ENCODE results near the gene THEM5.
"Not testable (repeated sequence)": the region's sequence is repeated elsewhere in the genome, so short reads cannot be mapped to it uniquely, and the experiment has no call there.

The THEM5 gene, protein sequence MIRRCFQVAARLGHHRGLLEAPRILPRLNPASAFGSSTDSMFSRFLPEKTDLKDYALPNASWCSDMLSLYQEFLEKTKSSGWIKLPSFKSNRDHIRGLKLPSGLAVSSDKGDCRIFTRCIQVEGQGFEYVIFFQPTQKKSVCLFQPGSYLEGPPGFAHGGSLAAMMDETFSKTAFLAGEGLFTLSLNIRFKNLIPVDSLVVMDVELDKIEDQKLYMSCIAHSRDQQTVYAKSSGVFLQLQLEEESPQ

DNA sequence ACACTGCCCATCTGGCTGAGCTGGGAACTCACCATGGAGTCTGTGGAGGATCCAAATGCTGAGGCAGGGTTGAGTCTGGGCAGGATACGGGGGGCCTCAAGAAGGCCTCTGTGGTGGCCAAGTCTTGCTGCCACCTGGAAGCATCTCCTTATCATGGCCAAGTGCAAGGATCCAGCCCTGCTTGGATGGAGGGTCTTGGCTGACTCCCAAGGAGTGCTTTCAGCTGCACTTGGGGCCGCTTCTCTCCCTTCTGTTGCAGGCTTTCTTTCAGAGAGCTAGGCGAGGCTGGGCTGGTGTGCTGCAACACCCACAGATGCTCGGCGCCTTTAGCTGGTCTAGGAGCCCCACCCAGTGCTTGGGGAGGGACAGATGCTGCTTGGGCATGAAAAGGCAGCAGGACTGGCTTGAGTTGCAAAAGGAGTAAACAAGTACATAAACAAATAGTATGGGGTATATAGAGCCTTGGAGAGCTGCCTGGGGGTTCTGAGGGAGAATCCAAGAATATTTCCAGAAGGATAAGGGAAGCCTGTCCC lies at the start of gene THEM5:
Gene THEM5, minus strand, starts transcription at position 302 of the 533 bp plus-strand sequence. Its CDS starts 147 bp downstream, at position 155.
- no peak for DNase-seq

- DNase-seq: no peak
Measured at GRCh38 chr1:151902858-151903257, 49.3 kb upstream of the THEM5 start.

DNA sequence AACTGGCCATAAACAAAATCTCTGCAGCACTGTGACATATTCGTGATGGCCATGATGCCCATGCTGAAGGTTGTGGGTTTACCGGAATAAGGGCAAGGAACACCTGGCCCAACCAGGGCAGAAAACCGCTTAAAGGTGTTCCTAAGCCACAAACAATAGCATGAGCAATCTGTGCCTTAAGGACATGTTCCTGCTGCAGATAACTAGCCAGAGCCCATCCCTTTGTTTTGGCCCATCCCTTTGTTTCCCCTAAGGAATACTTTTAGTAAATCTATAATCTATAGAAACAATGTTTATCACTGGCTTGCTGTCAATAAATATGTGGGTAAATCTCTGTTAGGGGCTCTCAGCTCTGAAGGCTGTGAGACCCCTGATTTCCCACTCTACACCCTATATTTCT lies 47.3 kb upstream of the THEM5 start:
- DNase-seq: not testable (repeated sequence)

DNA sequence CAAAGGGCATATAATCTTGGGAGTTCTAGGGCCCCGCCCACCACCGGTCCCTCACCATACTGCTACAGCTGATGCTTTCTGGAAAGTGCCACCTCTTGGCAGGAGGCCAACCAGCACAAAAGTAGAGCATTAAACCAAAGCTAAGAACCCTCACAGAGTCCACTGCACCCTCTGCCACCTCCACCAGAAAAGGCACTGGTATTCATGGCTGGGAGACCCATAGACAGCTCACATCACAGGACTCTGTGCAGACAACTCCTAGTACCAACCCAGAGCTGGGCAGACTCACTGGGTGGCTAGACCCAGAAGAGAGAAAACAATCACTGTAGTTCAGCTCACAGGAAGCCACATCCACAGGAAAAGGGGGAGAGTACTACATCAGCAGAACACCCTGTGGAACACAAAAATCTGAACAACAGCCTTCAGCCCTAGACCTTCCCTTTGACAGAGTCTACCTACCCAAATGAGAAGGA lies 45.0 kb upstream of the THEM5 start:
- peak; percentile 68 to 77 for DNase-seq

DNA sequence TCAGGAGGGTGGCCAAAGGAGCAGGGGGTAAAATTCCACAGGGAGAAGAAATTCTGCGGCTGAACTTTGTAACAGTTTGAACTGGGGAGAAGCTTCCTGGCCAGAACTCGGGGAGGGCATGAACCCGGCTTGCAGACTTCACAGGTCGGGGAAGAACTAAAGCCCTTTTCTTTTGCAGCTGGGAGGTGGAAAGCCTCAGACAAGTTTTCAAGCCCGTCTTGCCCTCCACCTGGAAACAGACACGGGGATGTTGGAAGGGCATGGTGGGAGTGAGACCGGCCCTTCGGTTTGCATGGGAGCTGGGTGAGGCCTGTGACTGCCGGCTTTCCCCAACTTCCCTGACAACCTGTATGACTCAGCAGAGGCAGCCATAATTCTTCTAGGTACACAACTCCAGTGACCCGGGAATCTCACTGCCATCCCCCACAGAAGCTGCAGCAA lies 44.5 kb upstream of the THEM5 start:
- DNase-seq: no peak

- DNase-seq: no peak
Measured at GRCh38 chr1:151893176-151893924, 39.8 kb upstream of the THEM5 start.

GRCh38 chr1:151892190-151892589 lies 38.7 kb upstream of the THEM5 start:
- no peak for DNase-seq

DNA sequence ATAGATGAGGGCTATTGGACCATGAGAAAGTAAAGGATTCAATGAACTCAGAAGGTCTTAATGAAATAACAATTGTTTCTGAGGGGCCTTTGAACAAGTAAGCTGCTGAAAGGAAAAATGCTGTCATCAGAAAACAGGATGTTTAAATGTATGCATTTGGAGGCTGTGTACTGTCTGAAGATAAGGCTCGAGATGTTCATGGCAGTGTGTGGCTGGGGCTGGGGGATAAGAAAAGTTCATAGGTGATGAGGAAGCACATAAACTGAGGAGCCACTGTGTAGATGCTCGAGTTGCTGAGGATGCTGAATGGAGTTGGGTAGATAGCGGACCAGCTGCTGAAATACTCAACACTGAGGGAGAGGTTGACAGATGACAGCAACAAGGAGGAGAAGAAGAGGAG lies 38.0 kb upstream of the THEM5 start:
- DNase-seq: no peak

- DNase-seq: peak in 1 of 2 donors; percentile 49
Measured at GRCh38 chr1:151888972-151889570, 35.6 kb upstream of the THEM5 start.

DNA sequence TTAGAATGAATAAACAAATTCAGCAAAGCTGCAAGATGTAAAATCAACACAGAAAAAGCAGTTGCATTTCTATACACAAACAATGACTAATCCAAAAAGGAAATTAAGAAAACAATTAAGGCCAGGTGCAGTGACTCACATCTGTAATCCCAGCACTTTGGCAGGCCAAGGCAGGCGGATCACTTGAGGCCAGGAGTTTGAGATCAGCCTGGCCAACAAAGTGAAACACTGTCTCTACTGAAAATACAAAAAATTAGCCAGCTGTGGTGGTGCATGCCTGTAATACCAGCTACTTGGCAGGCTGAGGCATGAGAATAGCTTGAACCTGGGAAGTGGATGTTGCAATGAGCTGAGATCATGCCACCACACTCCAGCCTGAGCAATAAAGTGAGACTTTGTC lies 33.5 kb upstream of the THEM5 start:
- no peak for DNase-seq

DNA sequence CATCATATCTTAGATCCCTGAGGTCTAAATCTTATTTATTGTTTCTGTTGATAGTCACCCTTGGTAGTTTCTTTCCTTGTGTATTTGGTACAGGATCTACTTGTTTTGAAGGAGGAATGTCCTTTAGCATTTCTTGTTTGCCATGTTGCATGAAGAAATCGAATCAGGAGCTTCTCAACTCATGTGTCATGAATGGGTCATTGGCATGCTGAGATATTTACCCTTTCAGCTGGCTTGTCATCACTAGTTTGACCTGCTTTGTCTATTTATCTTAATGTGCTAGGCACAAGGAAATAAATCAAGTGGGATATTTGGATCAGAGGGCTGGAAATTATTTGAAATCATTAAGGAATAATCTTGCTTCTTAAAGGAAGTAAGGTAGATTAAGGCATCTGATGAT lies 32.0 kb upstream of the THEM5 start:
- no peak for DNase-seq

GRCh38 chr1:151884879-151885278 lies 31.4 kb upstream of the THEM5 start:
- not testable (repeated sequence) for DNase-seq

DNA sequence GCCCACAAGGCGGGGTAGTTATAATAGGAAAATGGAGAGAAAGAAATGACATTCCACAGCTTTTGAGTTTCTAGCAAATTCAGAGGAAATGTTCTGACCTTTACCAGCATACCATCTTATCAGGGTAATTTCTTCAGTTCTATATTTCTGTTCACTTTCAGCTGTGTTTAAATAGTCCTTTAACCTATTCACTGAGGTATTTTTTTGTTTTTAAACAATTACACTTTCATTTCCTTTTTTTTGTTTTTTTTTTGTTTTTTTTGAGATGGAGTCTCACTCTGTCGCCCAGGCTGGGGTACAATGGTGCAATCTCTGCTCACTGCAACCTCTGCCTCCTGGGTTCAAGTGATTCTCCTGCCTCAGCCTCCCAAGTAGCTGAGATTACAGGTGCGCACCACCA lies 30.9 kb upstream of the THEM5 start:
- DNase-seq: not testable (repeated sequence)

GRCh38 chr1:151883898-151884297 lies 30.4 kb upstream of the THEM5 start:
- DNase-seq: not testable (repeated sequence)

- DNase-seq: not testable (repeated sequence)
Measured at GRCh38 chr1:151882918-151883317, 29.4 kb upstream of the THEM5 start.

DNA sequence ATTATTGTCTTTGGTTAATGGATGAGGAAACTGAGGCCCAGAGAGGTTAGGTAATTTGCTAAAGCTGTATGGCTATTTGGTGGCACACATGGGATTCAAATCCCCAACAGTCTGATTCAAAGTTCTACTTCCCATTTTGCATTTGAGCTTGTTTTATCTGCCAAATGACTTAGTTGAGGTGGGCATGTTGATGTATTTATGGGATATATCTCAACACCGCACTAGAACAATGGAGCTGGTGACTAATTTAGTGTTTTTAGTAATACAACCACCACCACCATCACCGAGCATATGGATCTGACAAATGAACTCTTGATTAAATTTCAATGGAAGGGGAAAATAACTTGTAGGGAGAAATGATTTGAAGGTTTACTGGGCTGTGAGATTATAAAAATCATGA lies 29.0 kb upstream of the THEM5 start:
- no peak for DNase-seq

- DNase-seq: no peak
Measured at GRCh38 chr1:151881479-151881878, 28.0 kb upstream of the THEM5 start.

GRCh38 chr1:151875419-151876097 lies 22.0 kb upstream of the THEM5 start:
- no peak for DNase-seq

DNA sequence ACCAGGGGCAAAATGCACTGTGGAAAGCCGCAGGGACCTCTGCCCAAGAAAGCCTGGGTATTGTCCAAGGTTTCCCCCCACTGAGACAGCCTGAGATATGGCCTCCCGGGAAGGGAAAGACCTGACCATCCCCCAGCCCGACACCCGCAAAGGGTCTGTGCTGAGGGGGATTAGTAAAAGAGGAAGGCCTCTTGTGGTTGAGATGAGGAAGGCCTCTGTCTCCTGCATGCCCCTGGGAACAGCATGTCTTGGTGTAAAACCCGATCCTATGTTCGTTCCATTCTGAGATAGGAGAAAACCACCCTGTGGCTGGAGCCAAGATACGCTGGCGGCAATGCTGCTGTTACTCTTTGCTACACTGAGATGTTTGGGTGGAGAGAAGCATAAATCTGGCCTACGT lies 19.3 kb upstream of the THEM5 start:
- not testable (repeated sequence) for DNase-seq

- DNase-seq: no peak
Measured at GRCh38 chr1:151871284-151872030, 17.9 kb upstream of the THEM5 start.

DNA sequence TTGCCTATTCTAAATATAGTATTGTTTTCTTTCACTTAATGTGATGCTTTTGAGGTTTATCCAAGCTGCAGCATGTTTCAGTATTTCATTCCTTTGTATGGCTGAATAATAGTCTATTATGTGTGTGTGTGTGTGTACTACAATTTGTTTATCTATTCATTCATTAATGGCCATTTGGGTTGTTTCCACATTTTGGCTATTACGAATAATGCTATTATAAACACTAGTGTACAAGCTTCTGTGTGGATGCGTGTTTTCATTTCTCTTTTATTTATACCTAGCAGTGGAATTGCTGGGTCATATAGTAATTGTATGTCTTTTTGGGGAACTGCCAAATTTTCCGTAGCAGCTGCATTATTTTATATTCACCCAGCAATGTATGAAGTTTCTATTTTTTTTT lies 15.0 kb upstream of the THEM5 start:
- no peak for DNase-seq

DNA sequence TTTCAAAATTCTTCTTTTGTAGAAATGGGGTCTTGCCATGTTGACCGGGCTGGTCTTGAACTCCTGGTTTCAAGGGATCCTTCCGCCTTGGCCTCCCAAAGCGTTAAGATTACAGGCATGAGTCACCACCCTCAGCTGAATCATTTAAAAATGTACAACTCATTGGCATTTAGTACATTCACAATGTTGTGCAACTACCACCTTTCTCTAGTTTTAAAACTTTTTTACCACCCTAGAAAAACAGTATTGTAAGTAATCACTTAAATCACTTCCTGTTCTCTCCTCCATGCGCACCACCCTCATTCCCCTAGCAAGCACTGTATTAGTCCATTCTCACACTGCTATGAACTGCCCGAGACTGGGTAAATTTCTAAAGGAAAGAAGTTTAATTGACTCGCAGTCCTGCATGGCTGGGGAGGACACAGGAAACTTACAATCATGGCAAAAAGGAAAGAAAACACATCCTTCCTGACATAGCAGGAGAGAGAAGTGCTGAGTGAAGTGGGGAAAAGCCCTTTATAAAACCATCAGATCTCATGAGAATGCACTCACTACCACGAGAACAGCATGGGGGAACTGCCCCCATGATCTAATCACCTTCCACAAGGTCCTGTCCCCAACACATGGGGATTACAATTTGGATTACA lies 14.4 kb upstream of the THEM5 start:
- peak in 1 of 2 donors; percentile 21 for DNase-seq
